SK-N-SH treated with all-trans-retinoic acid at 6 μM for 48 hours (cell line): ENCODE results near the gene GRK3.

Source experiments
- ARNTL ChIP-seq: fragments of 450-650 bp; formaldehyde crosslinking; IDR thresholded peaks from 2 replicates; pipeline ENCODE4 v1.5.0; 2020; ENCODE audit warnings: low read depth, mild to moderate bottlenecking, moderate library complexity, borderline replicate concordance
- GLIS3 ChIP-seq: fragments of 250-450 bp; sonication (Bioruptor Pico); IDR thresholded peaks from 2 replicates; pipeline ENCODE4 v1.5.0; 2020; ENCODE audit warnings: mild to moderate bottlenecking, moderate library complexity
- PATZ1 ChIP-seq: fragments of 250-450 bp; sonication (Bioruptor Pico); IDR thresholded peaks from 2 replicates; pipeline ENCODE4 v1.8.0; 2020; ENCODE audit warnings: mild to moderate bottlenecking, moderate library complexity, borderline replicate concordance
- PPARA ChIP-seq: fragments of 250-450 bp; sonication (Bioruptor Pico); IDR thresholded peaks from 2 replicates; pipeline ENCODE4 v1.5.0; 2020; ENCODE audit warnings: mild to moderate bottlenecking, borderline replicate concordance
- RARB ChIP-seq: fragments of 250-450 bp; sonication (Bioruptor Pico); IDR thresholded peaks from 2 replicates; pipeline ENCODE4 v1.8.0; 2021; ENCODE audit warnings: mild to moderate bottlenecking, moderate library complexity
- TCF4 ChIP-seq: fragments of 250-450 bp; sonication (Bioruptor Pico); IDR thresholded peaks from 2 replicates; pipeline ENCODE4 v1.8.0; 2021; ENCODE audit warnings: mild to moderate bottlenecking, moderate library complexity, borderline replicate concordance
- TOX ChIP-seq: fragments of 250-450 bp; sonication (Bioruptor Pico); IDR thresholded peaks from 2 replicates; pipeline ENCODE4 v1.8.0; 2021; ENCODE audit warnings: mild to moderate bottlenecking, moderate library complexity, borderline replicate concordance
- ZC3H10 ChIP-seq: fragments of 250-450 bp; sonication (Bioruptor Pico); IDR thresholded peaks from 2 replicates; pipeline ENCODE4 v1.5.1; 2021; ENCODE audit warnings: mild to moderate bottlenecking, moderate library complexity
- ZFP3 ChIP-seq: fragments of 250-450 bp; sonication (Bioruptor Pico); IDR thresholded peaks from 2 replicates; pipeline ENCODE4 v1.5.0; 2020; ENCODE audit warnings: mild to moderate bottlenecking, moderate library complexity
- TF ChIP-seq, protein P1 (sequence below): fragments of 250-450 bp; sonication (Bioruptor Pico); IDR thresholded peaks from 2 replicates; pipeline ENCODE4 v1.8.0; 2021; ENCODE audit warnings: low read depth, mild to moderate bottlenecking, moderate library complexity, borderline replicate concordance

- TF ChIP-seq TCF4: no peak
- TF ChIP-seq PPARA: no peak
- no peak for TF ChIP-seq ZFP3 (CRISPR knock-in tag)
- no peak for TF ChIP-seq RARB (CRISPR knock-in tag)
- no peak for TF ChIP-seq TOX (CRISPR knock-in tag)
- TF ChIP-seq, protein P1, sequence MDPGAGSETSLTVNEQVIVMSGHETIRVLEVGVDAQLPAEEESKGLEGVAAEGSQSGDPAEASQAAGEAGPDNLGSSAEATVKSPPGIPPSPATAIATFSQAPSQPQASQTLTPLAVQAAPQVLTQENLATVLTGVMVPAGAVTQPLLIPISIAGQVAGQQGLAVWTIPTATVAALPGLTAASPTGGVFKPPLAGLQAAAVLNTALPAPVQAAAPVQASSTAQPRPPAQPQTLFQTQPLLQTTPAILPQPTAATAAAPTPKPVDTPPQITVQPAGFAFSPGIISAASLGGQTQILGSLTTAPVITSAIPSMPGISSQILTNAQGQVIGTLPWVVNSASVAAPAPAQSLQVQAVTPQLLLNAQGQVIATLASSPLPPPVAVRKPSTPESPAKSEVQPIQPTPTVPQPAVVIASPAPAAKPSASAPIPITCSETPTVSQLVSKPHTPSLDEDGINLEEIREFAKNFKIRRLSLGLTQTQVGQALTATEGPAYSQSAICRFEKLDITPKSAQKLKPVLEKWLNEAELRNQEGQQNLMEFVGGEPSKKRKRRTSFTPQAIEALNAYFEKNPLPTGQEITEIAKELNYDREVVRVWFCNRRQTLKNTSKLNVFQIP (CRISPR knock-in tag): no peak
- TF ChIP-seq ARNTL (CRISPR knock-in tag): no peak
- no peak for TF ChIP-seq ZC3H10
- no peak for TF ChIP-seq GLIS3 (CRISPR knock-in tag)
- no peak for TF ChIP-seq PATZ1 (CRISPR knock-in tag)
Observed at GRCh38 chr22:25716637-25717036, 152.2 kb downstream of the GRK3 start.
